Measurements from ENCODE around the gene SPPL3. TPM values are rescaled to one million over a fixed set of nuclear protein-coding genes. Genes with fewer than 3 reads are reported as not detected.
A peak's percentile ranks its signal among the peaks of the same experiment; 100 is the strongest.
"Not testable (repeated sequence)": the region's sequence is repeated elsewhere in the genome, so short reads cannot be mapped to it uniquely, and the experiment has no call there.

SPPL3 gene
- total RNA-seq, 2 donors from 2014 or later, result 44.6 to 60.7 TPM

- no peaks in the 10 kb centered on the region for H3K9me3 ChIP-seq (ENCODE audit: control insufficient read depth, low read length, poor library complexity, severe bottlenecking)
- H3K4me3 Mint-ChIP-seq, result no peak overlapping the region
- no peak for ATAC-seq
- no peaks in the 10 kb centered on the region for H3K27me3 Mint-ChIP-seq
- no peak for DNase-seq
- H3K27ac Mint-ChIP-seq, result no peak overlapping the region
- peaks cover 2% of the 10 kb centered on the region for H3K36me3 Mint-ChIP-seq (ENCODE audit: low read depth)
- H3K4me1 Mint-ChIP-seq, result peaks cover 23% of the 10 kb centered on the region
Observed at GRCh38 chr12:120810021-120810420, 94.1 kb downstream of the SPPL3 start.

- Mint-ChIP-seq H3K4me1 (peaks cover 22% of the 10 kb centered on the region), H3K4me3 (no peak overlapping the region), H3K36me3 (ENCODE audit: low read depth) (no peaks in the 10 kb centered on the region), H3K27me3 (no peaks in the 10 kb centered on the region), H3K27ac (no peak overlapping the region)
- DNase-seq (no peak), ATAC-seq (no peak)
- no peaks in the 10 kb centered on the region for H3K9me3 ChIP-seq (ENCODE audit: control insufficient read depth, low read length, poor library complexity, severe bottlenecking)
Observed at GRCh38 chr12:120804428-120804827, 99.7 kb downstream of the SPPL3 start.

DNA sequence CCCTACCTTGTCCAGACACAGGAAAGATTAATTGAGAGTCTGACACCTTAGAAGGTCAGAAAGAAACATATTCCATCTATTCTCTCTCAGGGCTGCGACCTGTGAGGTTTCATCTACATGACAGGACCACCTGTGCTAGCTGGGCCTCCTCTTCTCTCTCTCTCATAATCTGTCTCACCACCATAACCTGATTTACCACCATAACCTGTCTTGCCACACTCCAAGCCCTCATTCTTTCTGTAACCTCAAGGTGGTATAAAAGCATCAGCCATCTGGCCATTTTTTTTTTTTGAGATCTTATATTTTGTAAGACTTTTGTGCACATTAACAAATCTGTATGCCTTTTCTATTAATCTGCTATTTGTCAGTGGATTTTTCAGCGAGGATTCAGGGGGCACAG, 103.0 kb downstream of the SPPL3 start:
- peak overlapping the region; percentile 9 for H3K27ac Mint-ChIP-seq
- H3K9me3 ChIP-seq (ENCODE audit: control insufficient read depth, low read length, poor library complexity, severe bottlenecking), result no peaks in the 10 kb centered on the region
- peaks cover 3% of the 10 kb centered on the region for H3K36me3 Mint-ChIP-seq (ENCODE audit: low read depth)

GRCh38 chr12:120800665-120801064, 103.5 kb downstream of the SPPL3 start:
- H3K9me3 ChIP-seq (ENCODE audit: control insufficient read depth, low read length, poor library complexity, severe bottlenecking), result no peaks in the 10 kb centered on the region
- H3K27ac Mint-ChIP-seq, result peak overlapping the region; percentile 9
- H3K4me3 Mint-ChIP-seq, result no peak overlapping the region
- no peaks in the 10 kb centered on the region for H3K27me3 Mint-ChIP-seq
- H3K36me3 Mint-ChIP-seq (ENCODE audit: low read depth), result peaks cover 3% of the 10 kb centered on the region
- no peak for DNase-seq
- no peak for ATAC-seq
- H3K4me1 Mint-ChIP-seq, result peaks cover 22% of the 10 kb centered on the region

More for the DNA sequence above, 103.0 kb downstream of the SPPL3 start:
- Mint-ChIP-seq H3K4me1 (peaks cover 22% of the 10 kb centered on the region), H3K4me3 (no peak overlapping the region), H3K27me3 (no peaks in the 10 kb centered on the region)
- DNase-seq, result no peak
- ATAC-seq, result no peak

DNA sequence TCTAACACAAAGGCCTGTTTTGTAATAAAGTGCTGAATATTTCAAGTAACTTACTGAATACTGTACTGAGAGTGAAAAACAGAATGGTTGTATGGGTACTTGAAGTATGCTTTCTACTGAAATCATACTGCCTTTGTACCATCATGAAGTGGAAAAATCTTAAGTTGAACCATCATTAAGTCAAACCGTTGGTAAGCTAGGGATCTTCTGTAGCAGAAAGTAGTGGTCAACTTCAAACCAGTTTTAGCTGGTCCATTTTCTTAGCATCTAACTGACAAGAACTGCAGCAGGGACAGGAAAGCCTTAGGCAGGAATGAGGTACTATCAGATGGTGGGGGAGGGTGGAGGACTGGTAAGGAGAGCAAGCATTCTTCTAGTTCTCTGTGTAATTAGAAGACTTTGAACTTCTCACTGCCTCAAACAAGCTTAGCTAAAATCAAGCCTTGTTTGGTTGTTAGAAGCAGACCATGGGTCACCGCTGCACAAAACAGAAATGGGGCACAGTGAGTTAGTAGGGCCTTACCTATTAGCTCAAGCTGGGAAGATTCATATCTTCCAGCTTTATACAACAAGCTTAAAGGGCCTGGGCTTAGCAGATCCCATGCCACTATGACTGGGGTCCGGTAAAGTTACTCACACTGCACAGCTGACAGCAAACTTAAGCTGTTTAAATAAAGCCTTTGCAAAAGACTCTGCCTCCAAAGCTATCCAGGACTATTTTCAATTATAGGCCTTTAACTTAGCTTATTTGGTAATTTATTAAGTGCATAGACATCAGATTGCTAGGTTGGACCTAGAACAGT, 104.7 kb downstream of the SPPL3 start:
- Mint-ChIP-seq H3K36me3 (ENCODE audit: low read depth) (peaks cover 3% of the 10 kb centered on the region), H3K27me3 (no peaks in the 10 kb centered on the region), H3K4me1 (peaks cover 20% of the 10 kb centered on the region), H3K27ac (no peak overlapping the region), H3K4me3 (no peak overlapping the region)
- ATAC-seq (no peak), DNase-seq (no peak)
- H3K9me3 ChIP-seq (ENCODE audit: control insufficient read depth, low read length, poor library complexity, severe bottlenecking), result no peaks in the 10 kb centered on the region

DNA sequence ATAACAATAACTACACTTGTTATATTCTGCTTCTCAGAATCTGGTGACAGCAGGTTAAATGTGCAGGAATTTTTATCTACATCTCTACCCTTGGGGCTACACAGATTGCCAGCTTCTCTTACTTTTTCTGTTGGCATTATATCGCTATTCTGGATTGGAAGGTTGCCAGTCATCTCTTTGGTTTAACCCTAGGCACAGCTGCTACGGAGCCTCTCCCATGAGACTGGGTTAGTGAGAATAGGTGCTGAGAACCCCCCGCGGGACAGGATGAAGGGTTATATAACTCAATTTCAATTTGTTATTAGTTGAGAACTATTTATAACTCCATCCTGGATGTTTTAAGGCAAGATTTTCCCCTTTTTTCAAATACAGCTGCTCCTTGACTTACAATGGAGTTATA, 105.5 kb downstream of the SPPL3 start:
- H3K4me1 Mint-ChIP-seq, result peaks cover 15% of the 10 kb centered on the region
- ATAC-seq (no peak), DNase-seq (no peak)
- H3K27ac Mint-ChIP-seq, result no peak overlapping the region
- no peaks in the 10 kb centered on the region for H3K9me3 ChIP-seq (ENCODE audit: control insufficient read depth, low read length, poor library complexity, severe bottlenecking)
- H3K27me3 Mint-ChIP-seq, result no peaks in the 10 kb centered on the region
- H3K36me3 Mint-ChIP-seq (ENCODE audit: low read depth), result peaks cover 3% of the 10 kb centered on the region
- H3K4me3 Mint-ChIP-seq, result no peak overlapping the region

- no peak overlapping the region for H3K27ac Mint-ChIP-seq
- H3K9me3 ChIP-seq (ENCODE audit: control insufficient read depth, low read length, poor library complexity, severe bottlenecking), result no peaks in the 10 kb centered on the region
- peaks cover 3% of the 10 kb centered on the region for H3K36me3 Mint-ChIP-seq (ENCODE audit: low read depth)
- no peaks in the 10 kb centered on the region for H3K27me3 Mint-ChIP-seq
- ATAC-seq (no peak), DNase-seq (no peak)
- no peak overlapping the region for H3K4me3 Mint-ChIP-seq
- H3K4me1 Mint-ChIP-seq, result peaks cover 10% of the 10 kb centered on the region
Observed at GRCh38 chr12:120797677-120798642, 106.2 kb downstream of the SPPL3 start.

DNA sequence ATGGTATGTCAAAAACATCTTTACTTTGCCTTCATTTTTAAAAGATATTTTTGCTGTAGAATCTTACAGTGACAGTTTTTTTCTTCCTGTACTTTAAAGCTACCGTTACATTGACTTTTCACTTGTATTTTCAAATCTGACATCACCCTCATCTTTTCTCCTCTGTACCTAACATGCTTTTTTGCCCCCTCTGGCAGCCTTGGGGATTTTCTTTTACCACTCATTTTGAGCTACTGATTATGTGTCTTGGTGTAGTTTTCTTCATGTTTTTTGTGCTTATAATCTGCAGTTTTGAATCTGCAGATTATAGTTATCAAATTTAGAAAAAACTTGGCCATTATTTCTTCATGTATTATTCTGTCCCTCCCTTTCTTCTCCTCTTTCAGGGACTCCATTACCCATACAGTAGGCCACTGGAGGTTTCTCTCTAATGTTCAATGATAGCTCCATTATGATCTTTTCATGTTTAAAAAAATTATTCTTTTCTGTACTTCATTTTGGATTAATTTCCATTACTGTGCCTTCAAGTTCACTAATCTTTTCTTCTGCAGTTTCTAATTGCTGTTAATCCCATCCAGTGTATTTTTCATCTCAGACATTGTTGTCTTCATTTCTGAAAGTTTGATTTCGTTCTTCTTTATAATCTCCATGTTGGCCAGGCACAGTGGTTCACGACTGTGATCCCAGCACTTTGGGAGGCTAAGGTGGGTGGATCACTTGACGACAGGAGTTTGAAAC, 108.5 kb downstream of the SPPL3 start:
- Mint-ChIP-seq H3K36me3 (ENCODE audit: low read depth) (peaks cover 3% of the 10 kb centered on the region), H3K4me3 (no peak overlapping the region), H3K27me3 (no peaks in the 10 kb centered on the region), H3K4me1 (peaks cover 5% of the 10 kb centered on the region), H3K27ac (no peak overlapping the region)
- no peak for DNase-seq
- no peaks in the 10 kb centered on the region for H3K9me3 ChIP-seq (ENCODE audit: control insufficient read depth, low read length, poor library complexity, severe bottlenecking)
- no peak for ATAC-seq

DNA sequence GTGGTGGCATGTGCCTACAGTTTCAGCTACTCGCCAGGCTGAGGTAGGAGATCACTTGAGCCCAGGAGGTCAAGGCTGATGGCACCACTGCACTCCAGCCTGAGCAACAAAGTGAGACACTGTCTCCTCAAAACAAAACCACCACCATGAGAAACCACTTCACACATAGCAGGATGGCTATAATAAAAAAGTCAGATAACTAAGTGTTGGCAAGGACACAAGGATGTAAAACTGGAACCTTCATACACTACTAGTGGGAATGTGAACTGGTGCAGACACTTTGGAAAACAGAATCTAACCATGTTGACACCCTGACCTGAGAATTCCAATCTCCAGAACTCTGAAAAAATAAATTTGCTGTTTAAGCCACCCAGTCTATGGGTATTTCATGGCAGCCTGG, 110.8 kb downstream of the SPPL3 start:
- H3K9me3 ChIP-seq (ENCODE audit: control insufficient read depth, low read length, poor library complexity, severe bottlenecking), result no peaks in the 10 kb centered on the region
- Mint-ChIP-seq H3K27ac (no peak overlapping the region), H3K4me3 (no peak overlapping the region)

GRCh38 chr12:120792456-120792855, 111.7 kb downstream of the SPPL3 start:
- Mint-ChIP-seq H3K4me1 (peaks cover 17% of the 10 kb centered on the region), H3K36me3 (ENCODE audit: low read depth) (peaks cover 12% of the 10 kb centered on the region), H3K27ac (peak overlapping the region; percentile 39)
- not testable (repeated sequence) for ATAC-seq; H3K9me3 ChIP-seq (ENCODE audit: control insufficient read depth, low read length, poor library complexity, severe bottlenecking); H3K27me3 Mint-ChIP-seq; DNase-seq; H3K4me3 Mint-ChIP-seq

More for the DNA sequence above, 110.8 kb downstream of the SPPL3 start:
- DNase-seq (no peak), ATAC-seq (no peak)
- Mint-ChIP-seq H3K27me3 (no peaks in the 10 kb centered on the region), H3K4me1 (peaks cover 12% of the 10 kb centered on the region), H3K36me3 (ENCODE audit: low read depth) (peaks cover 10% of the 10 kb centered on the region)

DNA sequence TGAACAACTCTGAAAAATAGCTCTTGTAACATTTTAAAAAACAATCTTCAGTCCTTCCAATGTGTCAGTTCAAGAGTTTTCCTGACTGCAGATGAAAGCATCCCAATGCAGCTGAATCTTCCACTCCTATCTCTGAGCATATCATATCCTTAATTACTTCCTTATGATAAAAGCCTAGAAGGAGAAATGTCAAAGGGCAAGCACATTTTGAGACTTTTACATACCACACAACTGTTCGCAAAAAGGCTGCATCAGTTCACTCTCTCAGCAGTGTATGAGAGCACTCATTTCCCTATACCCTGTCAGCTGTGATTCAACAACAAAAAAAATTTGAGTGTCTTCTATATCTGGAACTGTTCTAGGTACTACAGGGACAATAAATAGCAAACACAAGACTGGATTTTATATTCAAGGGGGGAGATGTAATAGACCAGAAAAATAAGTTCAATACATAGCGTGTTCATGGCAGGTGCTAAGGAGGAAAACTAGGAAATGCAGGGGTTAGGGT, 112.4 kb downstream of the SPPL3 start:
- no peak for ATAC-seq
- no peaks in the 10 kb centered on the region for H3K27me3 Mint-ChIP-seq

GRCh38 chr12:120790114-120790513, 114.0 kb downstream of the SPPL3 start:
- no peaks in the 10 kb centered on the region for H3K9me3 ChIP-seq (ENCODE audit: control insufficient read depth, low read length, poor library complexity, severe bottlenecking)
- no peak overlapping the region for H3K27ac Mint-ChIP-seq
- H3K4me1 Mint-ChIP-seq, result peaks cover 21% of the 10 kb centered on the region
- DNase-seq (no peak), ATAC-seq (no peak)
- H3K4me3 Mint-ChIP-seq, result no peak overlapping the region
- no peaks in the 10 kb centered on the region for H3K27me3 Mint-ChIP-seq
- peaks cover 9% of the 10 kb centered on the region for H3K36me3 Mint-ChIP-seq (ENCODE audit: low read depth)

More for the DNA sequence above, 112.4 kb downstream of the SPPL3 start:
- no peak overlapping the region for H3K27ac Mint-ChIP-seq
- H3K4me1 Mint-ChIP-seq, result peaks cover 21% of the 10 kb centered on the region
- H3K9me3 ChIP-seq (ENCODE audit: control insufficient read depth, low read length, poor library complexity, severe bottlenecking), result no peaks in the 10 kb centered on the region
- DNase-seq, result no peak
- H3K4me3 Mint-ChIP-seq, result no peak overlapping the region
- H3K36me3 Mint-ChIP-seq (ENCODE audit: low read depth), result peaks cover 9% of the 10 kb centered on the region

Measured in T-helper 17 cell (primary cell).